T-cell (primary cell): ENCODE measurements around the gene MEPE. TPM values are rescaled to one million over a fixed set of nuclear protein-coding genes. Genes with fewer than 3 reads are reported as not detected.

ENCODE experiments used
- ATAC-seq, 4 experiments: fragments of 200-7000 bp in 3 of 4; fragments of 150-1000 bp in 1 of 4; cut with Tn5 transposase; replicated peaks in 1 of 4; 1 replicate in 3 of 4; 2 replicates in 1 of 4; pipeline ENCODE4 v1.10.0; 2021; ENCODE audit warnings: moderate library complexity in 3 of 4, mild to moderate bottlenecking in 2 of 4, moderate number of reproducible peaks in 1 of 4
- CTCF ChIA-PET, 2 donors: fragments of 300-600 bp; sonication (Branson Sonifier 250); formaldehyde crosslinking; loops; one replicate each; lab custom pipeline; 2022; ENCODE audit warnings: antibody characterized with exemption in 2 of 2; lab: Charles Lee
- POLR2A ChIA-PET, 2 donors: fragments of 300-600 bp; sonication (Branson Sonifier 250); formaldehyde crosslinking; loops; one replicate each; lab custom pipeline; 2022; ENCODE audit warnings: antibody characterized with exemption in 2 of 2; lab: Charles Lee
- DNase-seq, 35 experiments: peaks; one replicate each; pipeline versions ENCODE4 v3.0.0 to v3.0.0-alpha.2; 2013 to 2023
- H3K27ac ChIP-seq: one replicate; pipeline ENCODE4 v1.5.1; 2013; ENCODE audit warnings: low read length
- H3K27me3 ChIP-seq, 2 experiments: replicated peaks in 1 of 2; 1 replicate in 1 of 2; 2 replicates in 1 of 2; pipeline versions ENCODE4 v1.6.1 to v1.7.0; 2013; ENCODE audit warnings: low read length in 1 of 2, mixed read lengths in 1 of 2; ENCODE audit not compliant: control insufficient read depth in 2 of 2, insufficient read depth in 2 of 2; ENCODE audit errors: extremely low read depth in 1 of 2
- H3K36me3 ChIP-seq, 2 donors: 1 replicate in 1 of 2; 2 replicates in 1 of 2; pipeline versions ENCODE4 v1.6.1 to v1.7.0; 2013; ENCODE audit warnings: low read length in 1 of 2; ENCODE audit not compliant: control insufficient read depth in 2 of 2, insufficient read depth in 1 of 2; ENCODE audit errors: extremely low read depth in 1 of 2
- H3K4me1 ChIP-seq, 2 experiments: 1 replicate in 1 of 2; 2 replicates in 1 of 2; pipeline versions ENCODE4 v1.6.1 to v1.7.0; 2013; ENCODE audit warnings: low read length in 2 of 2, mixed read lengths in 1 of 2; ENCODE audit not compliant: insufficient read depth in 2 of 2, control insufficient read depth in 1 of 2; ENCODE audit errors: extremely low read depth in 1 of 2
- H3K4me3 ChIP-seq, 2 donors: 1 replicate in 1 of 2; 2 replicates in 1 of 2; pipeline versions ENCODE4 v1.5.1 to v1.7.0; 2013; ENCODE audit warnings: mild to moderate bottlenecking in 2 of 2, low read length in 1 of 2, moderate library complexity in 1 of 2; ENCODE audit not compliant: control insufficient read depth in 1 of 2; ENCODE audit errors: extremely low read depth in 1 of 2
- H3K9me3 ChIP-seq: 2 replicates; pipeline ENCODE4 v1.7.0; 2013
- H3K27ac Mint-ChIP-seq, 2 donors: one replicate each; pipeline ENCODE4 v1.8.0; 2020 to 2021; ENCODE audit warnings: mild to moderate bottlenecking in 2 of 2, mixed read lengths in 2 of 2
- H3K27me3 Mint-ChIP-seq, 2 donors: one replicate each; pipeline ENCODE4 v1.8.0; 2021 to 2022; ENCODE audit warnings: mixed read lengths in 2 of 2
- H3K36me3 Mint-ChIP-seq: one replicate; pipeline ENCODE4 v1.8.0; 2021; ENCODE audit warnings: mixed read lengths
- H3K4me1 Mint-ChIP-seq, 3 donors: one replicate each; pipeline ENCODE4 v1.8.0; 2020 to 2022; ENCODE audit warnings: mixed read lengths in 3 of 3, mild to moderate bottlenecking in 1 of 3
- H3K4me3 Mint-ChIP-seq, 3 donors: one replicate each; pipeline ENCODE4 v1.8.0; 2020 to 2022; ENCODE audit warnings: mild to moderate bottlenecking in 3 of 3, mixed read lengths in 3 of 3, moderate library complexity in 3 of 3
- H3K9me3 Mint-ChIP-seq, 3 donors: one replicate each; pipeline ENCODE4 v1.8.0; 2020 to 2022; ENCODE audit warnings: mixed read lengths in 3 of 3
- WGBS: methylation state at CpG from one replicate; pipeline ENCODE4 v1.1.5; 2013; ENCODE audit warnings: missing lambda C conversion rate; ENCODE audit not compliant: insufficient coverage; 5-methylcytosine and 5-hydroxymethylcytosine counted together
- total RNA-seq, 35 experiments: library from RNA in 6 of 35; stranded (reverse) in 6 of 35; fragments of 120-200 nt in 1 of 35; gene quantifications; one replicate each; pipeline versions ENCODE4 v1.2.1 to v1.2.4 and lab custom pipeline; 2013 to 2026

Gene MEPE
- total RNA-seq, 5 donors from 2014 or later (not counting 1 experiment from before 2014, with no cell fraction given): not detected

- ATAC-seq: no peak
- CTCF ChIA-PET: interaction anchor here (0.6 to 1.2 kb wide), 2 partner anchors 13 to 290 kb away, joined by 3 to 4 read pairs; no protein-coding TSS in a partner anchor
- peaks cover 10 to 11% of the 10 kb centered on the region in 2 donors for H3K27me3 Mint-ChIP-seq
Measured at GRCh38 chr4:87855559-87855958, 22.8 kb downstream of the MEPE start.

GRCh38 chr4:87856816-87857215 lies 24.0 kb downstream of the MEPE start:
- Histone ChIP-seq H3K36me3 (no peaks in the 10 kb centered on the region), H3K27ac (no peak overlapping the region), H3K4me1 (no peaks in the 10 kb centered on the region), H3K9me3 (no peaks in the 10 kb centered on the region), H3K4me3 (no peak overlapping the region), H3K27me3 (no peaks in the 10 kb centered on the region)
- H3K9me3 Mint-ChIP-seq: no peaks in the 10 kb centered on the region
- ChIA-PET POLR2A (no interaction called here), CTCF (no interaction called here)
- no peaks in the 10 kb centered on the region for H3K36me3 Mint-ChIP-seq
- H3K27me3 Mint-ChIP-seq: peaks cover 10 to 18% of the 10 kb centered on the region in 2 donors
- ATAC-seq: no peak
- no peak overlapping the region for H3K27ac Mint-ChIP-seq
- DNase-seq: no peak
- no peaks in the 10 kb centered on the region for H3K4me1 Mint-ChIP-seq
- WGBS: 40% methylated on average over 1 of the region's 1 CpG
- no peak overlapping the region for H3K4me3 Mint-ChIP-seq

More at GRCh38 chr4:87855559-87855958, 22.8 kb downstream of the MEPE start:
- H3K27me3 ChIP-seq: no peaks in the 10 kb centered on the region
- no peak overlapping the region for H3K27ac ChIP-seq
- Mint-ChIP-seq H3K27ac (no peak overlapping the region), H3K9me3 (no peaks in the 10 kb centered on the region), H3K4me1 (no peaks in the 10 kb centered on the region), H3K4me3 (no peak overlapping the region), H3K36me3 (no peaks in the 10 kb centered on the region)
- WGBS: 0% methylated on average over 1 of the region's 8 CpGs
- POLR2A ChIA-PET: no interaction called here
- no peaks in the 10 kb centered on the region for H3K36me3 ChIP-seq
- no peak overlapping the region for H3K4me3 ChIP-seq
- no peak for DNase-seq
- H3K9me3 ChIP-seq: no peaks in the 10 kb centered on the region
- no peaks in the 10 kb centered on the region for H3K4me1 ChIP-seq

- H3K4me3 ChIP-seq: no peak overlapping the region
- ChIA-PET CTCF (interaction anchor here in 1 of 2 donors (1.9 kb wide), 1 partner anchor 8 kb away, joined by 5 read pairs; no protein-coding TSS in a partner anchor), POLR2A (no interaction called here)
- no peaks in the 10 kb centered on the region for H3K4me1 ChIP-seq
- Mint-ChIP-seq H3K36me3 (no peaks in the 10 kb centered on the region), H3K4me1 (no peaks in the 10 kb centered on the region), H3K27me3 (peaks cover 10 to 18% of the 10 kb centered on the region in 2 donors), H3K9me3 (no peaks in the 10 kb centered on the region), H3K27ac (no peak overlapping the region), H3K4me3 (no peak overlapping the region)
- H3K27ac ChIP-seq: no peak overlapping the region
- no peaks in the 10 kb centered on the region for H3K27me3 ChIP-seq
- no peaks in the 10 kb centered on the region for H3K9me3 ChIP-seq
- no peaks in the 10 kb centered on the region for H3K36me3 ChIP-seq
- no peak for DNase-seq
- ATAC-seq: no peak
- 67% methylated on average over 3 of the region's 5 CpGs for WGBS
Measured at GRCh38 chr4:87857789-87858188, 25.0 kb downstream of the MEPE start.

- Histone ChIP-seq H3K36me3 (no peaks in the 10 kb centered on the region), H3K27ac (no peak overlapping the region), H3K9me3 (no peaks in the 10 kb centered on the region), H3K4me3 (no peak overlapping the region), H3K4me1 (no peaks in the 10 kb centered on the region), H3K27me3 (no peaks in the 10 kb centered on the region)
- DNase-seq (no peak), ATAC-seq (no peak)
- H3K4me3 Mint-ChIP-seq: no peak overlapping the region
- peaks cover 5 to 24% of the 10 kb centered on the region in 2 donors for H3K27me3 Mint-ChIP-seq
- WGBS: 92% methylated on average over 2 of the region's 2 CpGs
- no peaks in the 10 kb centered on the region for H3K36me3 Mint-ChIP-seq
- ChIA-PET POLR2A (no interaction called here), CTCF (interaction anchor here in 1 of 2 donors (1.7 kb wide), 1 partner anchor 13 kb away, joined by 4 read pairs; no protein-coding TSS in a partner anchor)
- no peaks in the 10 kb centered on the region for H3K9me3 Mint-ChIP-seq
- H3K4me1 Mint-ChIP-seq: no peaks in the 10 kb centered on the region
- H3K27ac Mint-ChIP-seq: no peak overlapping the region
Measured at GRCh38 chr4:87862236-87862635, 29.5 kb downstream of the MEPE start.

GRCh38 chr4:87863486-87863885 lies 30.7 kb downstream of the MEPE start:
- ChIA-PET POLR2A (no interaction called here), CTCF (no interaction called here)
- Histone ChIP-seq H3K9me3 (no peaks in the 10 kb centered on the region), H3K4me1 (no peaks in the 10 kb centered on the region), H3K27me3 (no peaks in the 10 kb centered on the region), H3K27ac (no peak overlapping the region), H3K4me3 (no peak overlapping the region), H3K36me3 (no peaks in the 10 kb centered on the region)
- ATAC-seq (no peak), DNase-seq (no peak)
- no peaks in the 10 kb centered on the region for H3K9me3 Mint-ChIP-seq
- no peaks in the 10 kb centered on the region for H3K4me1 Mint-ChIP-seq
- no peaks in the 10 kb centered on the region for H3K36me3 Mint-ChIP-seq
- no peak overlapping the region for H3K27ac Mint-ChIP-seq
- WGBS: 95% methylated on average over 23 of the region's 23 CpGs
- H3K27me3 Mint-ChIP-seq: peaks cover 12 to 20% of the 10 kb centered on the region in 2 donors
- H3K4me3 Mint-ChIP-seq: no peak overlapping the region

- Mint-ChIP-seq H3K9me3 (no peaks in the 10 kb centered on the region), H3K27me3 (peaks cover 9 to 14% of the 10 kb centered on the region in 2 donors), H3K27ac (no peak overlapping the region), H3K4me3 (no peak overlapping the region), H3K36me3 (no peaks in the 10 kb centered on the region), H3K4me1 (no peaks in the 10 kb centered on the region)
- no CpG with 5 or more reads among the region's 2 CpGs for WGBS
- POLR2A ChIA-PET: no interaction called here
- DNase-seq: no peak
- Histone ChIP-seq H3K36me3 (no peaks in the 10 kb centered on the region), H3K27ac (no peak overlapping the region), H3K27me3 (no peaks in the 10 kb centered on the region), H3K4me3 (no peak overlapping the region), H3K9me3 (no peaks in the 10 kb centered on the region), H3K4me1 (no peaks in the 10 kb centered on the region)
- CTCF ChIA-PET: interaction anchor here in 1 of 2 donors (1.1 kb wide), 1 partner anchor 15 kb away, joined by 3 read pairs; no protein-coding TSS in a partner anchor
- no peak for ATAC-seq
Measured at GRCh38 chr4:87864321-87864720, 31.6 kb downstream of the MEPE start.

GRCh38 chr4:87865288-87865687 lies 32.5 kb downstream of the MEPE start:
- Mint-ChIP-seq H3K9me3 (no peaks in the 10 kb centered on the region), H3K4me1 (no peaks in the 10 kb centered on the region), H3K36me3 (no peaks in the 10 kb centered on the region), H3K27me3 (peaks cover 11 to 17% of the 10 kb centered on the region in 2 donors), H3K4me3 (no peak overlapping the region), H3K27ac (no peak overlapping the region)
- no peak overlapping the region for H3K4me3 ChIP-seq
- ChIA-PET CTCF (no interaction called here), POLR2A (no interaction called here)
- no peaks in the 10 kb centered on the region for H3K36me3 ChIP-seq
- ATAC-seq (no peak), DNase-seq (no peak)
- H3K27me3 ChIP-seq: no peaks in the 10 kb centered on the region
- H3K4me1 ChIP-seq: no peaks in the 10 kb centered on the region
- no peaks in the 10 kb centered on the region for H3K9me3 ChIP-seq
- 60% methylated on average over 1 of the region's 3 CpGs for WGBS
- H3K27ac ChIP-seq: no peak overlapping the region
